Measurements from ENCODE around the gene SUPT3H. TPM values are rescaled to one million over a fixed set of nuclear protein-coding genes. Genes with fewer than 3 reads are reported as not detected.
"Not testable (repeated sequence)": the region's sequence is repeated elsewhere in the genome, so short reads cannot be mapped to it uniquely, and the experiment has no call there.

SUPT3H gene
- total RNA-seq, 1 experiment from 2014 or later = 3.6 TPM

DNA sequence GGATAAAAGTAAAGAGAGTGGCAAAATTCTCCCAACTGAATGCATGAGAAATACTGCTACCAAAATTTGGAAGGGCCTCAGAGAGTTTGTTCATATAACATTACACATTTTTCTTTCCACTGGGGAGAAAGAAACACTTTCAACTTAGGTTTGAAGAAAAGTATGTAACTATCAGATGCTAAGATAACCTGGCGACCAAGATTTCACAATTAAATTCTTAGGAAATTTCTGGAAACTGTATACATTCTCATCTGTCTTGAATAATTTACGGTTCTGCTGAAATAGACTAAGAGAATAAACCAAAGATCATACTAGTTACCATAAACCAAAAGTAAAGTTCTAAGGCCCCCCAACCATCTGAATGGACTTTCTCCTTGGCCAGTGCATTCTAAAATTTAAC, 462.6 kb downstream of the SUPT3H start:
- intact Hi-C loops (cut with micrococcal nuclease) = no loop called here

DNA sequence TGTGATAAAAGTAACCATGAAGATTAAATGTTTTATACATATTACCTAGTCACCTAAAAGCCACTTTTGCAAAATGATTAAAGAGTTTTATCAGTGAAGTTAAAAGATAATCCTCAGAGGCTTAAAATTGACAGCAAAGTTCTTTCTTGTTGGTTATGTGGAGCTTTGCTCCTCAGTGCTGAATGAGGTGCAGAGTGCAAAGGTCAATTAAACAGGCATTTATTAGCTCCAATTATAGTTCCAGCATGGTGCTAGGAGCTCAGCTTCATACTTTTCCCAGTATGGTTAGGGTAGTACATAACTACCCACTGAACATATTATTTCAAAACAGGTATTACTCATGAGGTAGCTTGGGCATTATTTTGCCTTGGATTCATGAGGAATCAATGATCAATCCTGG, 463.6 kb downstream of the SUPT3H start:
- ChIA-PET POLR2A (ENCODE audit: unreplicated experiment) (no interaction called here), CTCF (no interaction called here)
- H3K27me3 ChIP-seq (ENCODE audit: low read length) = no peaks in the 10 kb centered on the region
- H3K4me1 ChIP-seq (ENCODE audit: insufficient read depth, low read length) = peaks cover 8% of the 10 kb centered on the region; the same call in 1 of the 2 replicates
- H2AFZ ChIP-seq (ENCODE audit: low read length) = no peak overlapping the region
- no peak for TF ChIP-seq EZH2 (IDR thresholded peaks at IDR 0.05; ENCODE audit: low read length, unreplicated experiment)
- TF ChIP-seq, protein P1, sequence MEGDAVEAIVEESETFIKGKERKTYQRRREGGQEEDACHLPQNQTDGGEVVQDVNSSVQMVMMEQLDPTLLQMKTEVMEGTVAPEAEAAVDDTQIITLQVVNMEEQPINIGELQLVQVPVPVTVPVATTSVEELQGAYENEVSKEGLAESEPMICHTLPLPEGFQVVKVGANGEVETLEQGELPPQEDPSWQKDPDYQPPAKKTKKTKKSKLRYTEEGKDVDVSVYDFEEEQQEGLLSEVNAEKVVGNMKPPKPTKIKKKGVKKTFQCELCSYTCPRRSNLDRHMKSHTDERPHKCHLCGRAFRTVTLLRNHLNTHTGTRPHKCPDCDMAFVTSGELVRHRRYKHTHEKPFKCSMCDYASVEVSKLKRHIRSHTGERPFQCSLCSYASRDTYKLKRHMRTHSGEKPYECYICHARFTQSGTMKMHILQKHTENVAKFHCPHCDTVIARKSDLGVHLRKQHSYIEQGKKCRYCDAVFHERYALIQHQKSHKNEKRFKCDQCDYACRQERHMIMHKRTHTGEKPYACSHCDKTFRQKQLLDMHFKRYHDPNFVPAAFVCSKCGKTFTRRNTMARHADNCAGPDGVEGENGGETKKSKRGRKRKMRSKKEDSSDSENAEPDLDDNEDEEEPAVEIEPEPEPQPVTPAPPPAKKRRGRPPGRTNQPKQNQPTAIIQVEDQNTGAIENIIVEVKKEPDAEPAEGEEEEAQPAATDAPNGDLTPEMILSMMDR (conservative IDR thresholded peaks at IDR 0.05; ENCODE audit: low read depth, low read length) = no peak
- TF ChIP-seq EZH2phosphoT487 (IDR thresholded peaks at IDR 0.05; ENCODE audit: borderline replicate concordance, low read length) = no peak
- H4K20me1 ChIP-seq (ENCODE audit: low read length) = no peaks in the 10 kb centered on the region
- no peaks in the 10 kb centered on the region for H3K9me3 ChIP-seq (ENCODE audit: low read length)
- BruUV-seq (replicated peaks) = no TSS peak
- DNase-seq (no peak), ATAC-seq (no peak)
- no peaks in the 10 kb centered on the region for H3K36me3 ChIP-seq (ENCODE audit: low read depth, low read length)
- H3K9ac ChIP-seq (ENCODE audit: low read length) = no peak overlapping the region
- H3K4me2 ChIP-seq (ENCODE audit: low read length) = no peak overlapping the region
- H3F3A ChIP-seq (ENCODE audit: low read length, unreplicated experiment) = no peaks in the 10 kb centered on the region
- H3K4me3 ChIP-seq (ENCODE audit: low read length) = no peak overlapping the region
- H3K79me2 ChIP-seq (ENCODE audit: low read length) = no peaks in the 10 kb centered on the region
- no peak overlapping the region for H3K27ac ChIP-seq (ENCODE audit: low read length)
- no peaks in the 10 kb centered on the region for H3K9me2 ChIP-seq (replicated peaks; ENCODE audit: low read length)
- intact Hi-C loops (cut with micrococcal nuclease) = no loop called here

More for the DNA sequence above, 462.6 kb downstream of the SUPT3H start:
- H4K20me1 ChIP-seq (ENCODE audit: low read length) = no peaks in the 10 kb centered on the region
- no peaks in the 10 kb centered on the region for H3K79me2 ChIP-seq (ENCODE audit: low read length)
- no peaks in the 10 kb centered on the region for H3K9me3 ChIP-seq (ENCODE audit: low read length)
- H3K4me1 ChIP-seq (ENCODE audit: insufficient read depth, low read length) = peaks cover 8% of the 10 kb centered on the region; the same call in 1 of the 2 replicates
- no TSS peak for BruUV-seq (replicated peaks)
- no peaks in the 10 kb centered on the region for H3K9me2 ChIP-seq (replicated peaks; ENCODE audit: low read length)
- H3F3A ChIP-seq (ENCODE audit: low read length, unreplicated experiment) = no peaks in the 10 kb centered on the region
- no peaks in the 10 kb centered on the region for H3K36me3 ChIP-seq (ENCODE audit: low read depth, low read length)
- ATAC-seq (no peak), DNase-seq (no peak)
- ChIA-PET CTCF (no interaction called here), POLR2A (ENCODE audit: unreplicated experiment) (no interaction called here)
- no peak overlapping the region for H3K4me2 ChIP-seq (ENCODE audit: low read length)
- no peak overlapping the region for H3K27ac ChIP-seq (ENCODE audit: low read length)
- H3K4me3 ChIP-seq (ENCODE audit: low read length) = no peak overlapping the region
- H3K9ac ChIP-seq (ENCODE audit: low read length) = no peak overlapping the region
- TF ChIP-seq EZH2 (IDR thresholded peaks at IDR 0.05; ENCODE audit: low read length, unreplicated experiment) (no peak), EZH2phosphoT487 (IDR thresholded peaks at IDR 0.05; ENCODE audit: borderline replicate concordance, low read length) (no peak)
- no peaks in the 10 kb centered on the region for H3K27me3 ChIP-seq (ENCODE audit: low read length)
- H2AFZ ChIP-seq (ENCODE audit: low read length) = no peak overlapping the region

DNA sequence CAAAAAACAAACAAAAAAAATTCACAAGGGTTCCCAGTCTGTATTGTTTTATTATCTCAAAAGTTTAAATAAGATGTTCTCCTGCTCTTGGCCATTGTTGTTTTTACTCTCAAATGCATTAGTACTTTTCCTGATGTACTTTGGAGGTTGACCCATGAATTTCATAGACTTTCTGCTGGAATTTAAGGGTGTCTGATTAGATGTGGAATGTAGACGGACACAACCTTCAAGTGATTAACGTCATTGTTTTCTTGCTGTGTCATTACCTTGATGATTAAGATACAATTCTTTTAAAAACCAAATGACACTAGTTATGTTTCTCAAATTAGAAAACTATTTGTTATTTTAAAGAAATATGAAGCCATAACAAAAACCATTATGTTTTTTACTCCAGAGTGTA, 471.0 kb downstream of the SUPT3H start:
- H3K27me3 ChIP-seq (ENCODE audit: low read length) = no peaks in the 10 kb centered on the region
- ChIA-PET POLR2A (ENCODE audit: unreplicated experiment) (no interaction called here), CTCF (no interaction called here)
- no peaks in the 10 kb centered on the region for H3K9me3 ChIP-seq (ENCODE audit: low read length)
- no peaks in the 10 kb centered on the region for H4K20me1 ChIP-seq (ENCODE audit: low read length)
- ATAC-seq = no peak
- no peak overlapping the region for H3K9ac ChIP-seq (ENCODE audit: low read length)
- H2AFZ ChIP-seq (ENCODE audit: low read length) = no peak overlapping the region
- no peak for DNase-seq
- TF ChIP-seq EZH2phosphoT487 (IDR thresholded peaks at IDR 0.05; ENCODE audit: borderline replicate concordance, low read length) (no peak), EZH2 (IDR thresholded peaks at IDR 0.05; ENCODE audit: low read length, unreplicated experiment) (no peak)
- TF ChIP-seq, protein P1 (conservative IDR thresholded peaks at IDR 0.05; ENCODE audit: low read depth, low read length) = no peak
- no TSS peak for BruUV-seq (replicated peaks)
- no peak overlapping the region for H3K4me2 ChIP-seq (ENCODE audit: low read length)
- no peaks in the 10 kb centered on the region for H3K4me1 ChIP-seq (ENCODE audit: insufficient read depth, low read length)
- no peaks in the 10 kb centered on the region for H3K36me3 ChIP-seq (ENCODE audit: low read depth, low read length)
- no peak overlapping the region for H3K27ac ChIP-seq (ENCODE audit: low read length)
- H3K9me2 ChIP-seq (replicated peaks; ENCODE audit: low read length) = no peaks in the 10 kb centered on the region
- intact Hi-C loops (cut with micrococcal nuclease) = no loop called here
- H3K4me3 ChIP-seq (ENCODE audit: low read length) = no peak overlapping the region
- H3F3A ChIP-seq (ENCODE audit: low read length, unreplicated experiment) = no peaks in the 10 kb centered on the region
- H3K79me2 ChIP-seq (ENCODE audit: low read length) = no peaks in the 10 kb centered on the region

DNA sequence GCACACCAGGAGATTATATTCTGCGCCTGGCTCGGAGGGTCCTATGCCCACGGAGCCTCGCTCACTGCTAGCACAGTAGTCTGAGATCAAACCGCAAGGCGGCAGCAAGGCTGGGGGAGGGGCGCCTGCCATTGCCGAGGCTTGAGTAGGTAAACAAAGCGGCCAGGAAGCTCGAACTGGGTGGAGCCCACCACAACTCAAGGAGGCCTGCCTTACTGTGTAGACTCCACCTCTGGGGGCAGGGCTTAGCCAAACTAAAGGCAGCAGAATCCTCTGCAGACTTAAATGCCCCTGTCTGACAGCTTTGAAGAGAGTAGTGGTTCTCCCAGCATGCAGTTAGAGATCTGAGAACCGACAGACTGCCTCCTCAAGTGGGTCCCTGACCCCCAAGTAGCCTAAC, 477.4 kb downstream of the SUPT3H start:
- H3K27me3 ChIP-seq (ENCODE audit: low read length); H3K27ac ChIP-seq (ENCODE audit: low read length); H3F3A ChIP-seq (ENCODE audit: low read length, unreplicated experiment); H3K9me2 ChIP-seq (replicated peaks; ENCODE audit: low read length); H3K9me3 ChIP-seq (ENCODE audit: low read length); H4K20me1 ChIP-seq (ENCODE audit: low read length); H3K79me2 ChIP-seq (ENCODE audit: low read length); DNase-seq; H3K9ac ChIP-seq (ENCODE audit: low read length); BruUV-seq (replicated peaks); H3K4me2 ChIP-seq (ENCODE audit: low read length); H3K4me1 ChIP-seq (ENCODE audit: insufficient read depth, low read length); intact Hi-C loops (cut with micrococcal nuclease); H2AFZ ChIP-seq (ENCODE audit: low read length); POLR2A ChIA-PET (ENCODE audit: unreplicated experiment); CTCF ChIA-PET; H3K4me3 ChIP-seq (ENCODE audit: low read length); H3K36me3 ChIP-seq (ENCODE audit: low read depth, low read length); ATAC-seq: not testable (repeated sequence)

All from PC-3 (cell line).